Kasumi-1 (cell line): ENCODE results near the gene STK31.
"Not testable (repeated sequence)": the region's sequence is repeated elsewhere in the genome, so short reads cannot be mapped to it uniquely, and the experiment has no call there.

Experiments
- DNase-seq, 2 experiments: peaks; one replicate each; lab custom pipeline; 2025; lab: John Stamatoyannopoulos, UW

STK31 gene

GRCh38 chr7:23710000-23710399, at the start of gene STK31:
STK31 (plus strand) TSS chr7:23710219; CDS start chr7:23710286, 67 bp downstream.
- DNase-seq: no peak

GRCh38 chr7:23661385-23661784, 48.6 kb upstream of the STK31 start:
- no peak for DNase-seq

- no peak for DNase-seq
These were observed 47.7 kb upstream of the STK31 start for GRCh38 chr7:23662124-23662983.

GRCh38 chr7:23662984-23663313, 47.1 kb upstream of the STK31 start:
- no peak for DNase-seq

GRCh38 chr7:23664122-23664521, 45.9 kb upstream of the STK31 start:
- DNase-seq: peak; percentile 3 to 22

- no peak for DNase-seq
These were observed 38.0 kb upstream of the STK31 start for GRCh38 chr7:23672033-23672432.

GRCh38 chr7:23679898-23680413, 30.1 kb upstream of the STK31 start, which contains the start of gene FAM221A:
FAM221A (plus strand) TSS chr7:23680199; CDS start chr7:23680219, 20 bp downstream.
- peak; percentile 94 to 95 for DNase-seq

GRCh38 chr7:23680414-23681405, 29.3 kb upstream of the STK31 start:
- peak; percentile 84 to 93 for DNase-seq

GRCh38 chr7:23684041-23684440, 26.0 kb upstream of the STK31 start:
- DNase-seq: not testable (repeated sequence)

- DNase-seq: no peak
These were observed 24.3 kb upstream of the STK31 start for GRCh38 chr7:23685731-23686130.

- DNase-seq: no peak
These were observed 23.0 kb upstream of the STK31 start for GRCh38 chr7:23687011-23687410.

- no peak for DNase-seq
These were observed 20.9 kb upstream of the STK31 start for GRCh38 chr7:23689165-23689564.

- DNase-seq: no peak
These were observed 18.7 kb upstream of the STK31 start for GRCh38 chr7:23691320-23691719.

GRCh38 chr7:23693224-23693623, 16.8 kb upstream of the STK31 start:
- no peak for DNase-seq

- peak; percentile 85 to 89 for DNase-seq
These were observed 13.0 kb upstream of the STK31 start for GRCh38 chr7:23696916-23697441.

- no peak for DNase-seq
These were observed 11.2 kb upstream of the STK31 start for GRCh38 chr7:23698822-23699221.

- no peak for DNase-seq
These were observed 10.0 kb upstream of the STK31 start for GRCh38 chr7:23700046-23700445.

- no peak for DNase-seq
These were observed 803 bp upstream of the STK31 start for GRCh38 chr7:23709081-23709750.

- DNase-seq: peak; percentile 83 to 87
These were observed 2.6 kb downstream of the STK31 start for GRCh38 chr7:23712368-23713284.
